GM21526 (cell line): ENCODE measurements around the gene RAD51B.

ENCODE experiments used
- ATAC-seq: cut with Tn5 transposase; IDR thresholded peaks from one replicate; pipeline ENCODE4 v1.9.1; 2021; ENCODE audit warnings: moderate library complexity; ENCODE audit not compliant: unreplicated experiment, low FRiP score

The RAD51B gene

GRCh38 chr14:68626386-68626785, 806.8 kb downstream of the RAD51B start:
- no peak for ATAC-seq

- ATAC-seq: no peak
These were observed 807.7 kb downstream of the RAD51B start for GRCh38 chr14:68627050-68627867.

GRCh38 chr14:68627868-68628604, 808.5 kb downstream of the RAD51B start:
- no peak for ATAC-seq

- ATAC-seq: no peak
These were observed 809.2 kb downstream of the RAD51B start for GRCh38 chr14:68628605-68629310.

GRCh38 chr14:68630081-68630571, 810.5 kb downstream of the RAD51B start:
- ATAC-seq: no peak

- ATAC-seq: no peak
These were observed 811.2 kb downstream of the RAD51B start for GRCh38 chr14:68630611-68631393.

GRCh38 chr14:68631394-68632053, 811.9 kb downstream of the RAD51B start:
- no peak for ATAC-seq

GRCh38 chr14:68632054-68632895, 812.7 kb downstream of the RAD51B start:
- no peak for ATAC-seq

- ATAC-seq: no peak
These were observed 813.8 kb downstream of the RAD51B start for GRCh38 chr14:68633131-68633991.

- ATAC-seq: no peak
These were observed 814.8 kb downstream of the RAD51B start for GRCh38 chr14:68634332-68634731.

- ATAC-seq: no peak
These were observed 815.5 kb downstream of the RAD51B start for GRCh38 chr14:68634874-68635595.

GRCh38 chr14:68636597-68636996, 817.0 kb downstream of the RAD51B start:
- no peak for ATAC-seq

- no peak for ATAC-seq
These were observed 817.8 kb downstream of the RAD51B start for GRCh38 chr14:68637106-68638021.

- ATAC-seq: no peak
These were observed 818.8 kb downstream of the RAD51B start for GRCh38 chr14:68638141-68638999.

GRCh38 chr14:68639000-68639757, 819.6 kb downstream of the RAD51B start:
- no peak for ATAC-seq
